ENCODE results near the gene RASA2.

- no peak for TF ChIP-seq CTCF (IDR thresholded peaks at IDR 0.05 in 2 of 3, conservative IDR thresholded peaks at IDR 0.05 in 1 of 3; ENCODE audit: control insufficient read depth in 2 of 3, extremely low read depth in 1 of 3, insufficient read depth in 1 of 3, low read depth in 3 of 3, low read length in 3 of 3)
- TF ChIP-seq ZBTB11 (CRISPR knock-in tag; IDR thresholded peaks at IDR 0.05): no peak
- TF ChIP-seq POLR2AphosphoS5 (IDR thresholded peaks at IDR 0.05; ENCODE audit: low read length): no peak
- TF ChIP-seq EP300 (IDR thresholded peaks at IDR 0.05; ENCODE audit: borderline replicate concordance in 1 of 2, control insufficient read depth in 1 of 2, low read depth in 2 of 2, low read length in 2 of 2): no peak
- no peak for TF ChIP-seq SP1 (IDR thresholded peaks at IDR 0.05; ENCODE audit: low read depth, low read length)
- TF ChIP-seq TCF7 (IDR thresholded peaks at IDR 0.05; ENCODE audit: borderline replicate concordance): no peak
- TF ChIP-seq FOXK2 (IDR thresholded peaks at IDR 0.05): no peak
- TF ChIP-seq REST (IDR thresholded peaks at IDR 0.05; ENCODE audit: low read depth, low read length): no peak
Measured at GRCh38 chr3:141455603-141456300, 31.1 kb upstream of the RASA2 start.

Measured in GM12878 (cell line).